CD14-positive monocyte (primary cell): Measurements from ENCODE around the gene ZNF79. TPM values are rescaled to one million over a fixed set of nuclear protein-coding genes. Genes with fewer than 3 reads are reported as not detected.
A peak's percentile ranks its signal among the peaks of the same experiment; 100 is the strongest.

Source experiments
- DNase-seq, 3 donors: peaks; one replicate each; pipeline ENCODE4 v3.0.0-alpha.2; 2011 to 2022
- H2AFZ ChIP-seq: 2 replicates; pipeline ENCODE4 v1.6.0; 2012; ENCODE audit warnings: mild to moderate bottlenecking, low read depth, low read length, inconsistent platforms; ENCODE audit not compliant: insufficient read depth, poor library complexity, severe bottlenecking
- H3K27ac ChIP-seq, 2 donors: 1 replicate in 1 of 2; 2 replicates in 1 of 2; pipeline ENCODE4 v1.5.1; 2012 to 2013; ENCODE audit warnings: low read length in 2 of 2, control low read depth in 1 of 2, inconsistent platforms in 1 of 2, low read depth in 1 of 2, mild to moderate bottlenecking in 1 of 2
- H3K27me3 ChIP-seq, 2 donors: one replicate each; pipeline versions ENCODE4 v1.6.0 to v1.6.1; 2011 to 2013; ENCODE audit warnings: low read length in 2 of 2; ENCODE audit not compliant: control insufficient read depth in 2 of 2, insufficient read depth in 2 of 2
- H3K36me3 ChIP-seq, 2 donors: replicated peaks in 1 of 2; 1 replicate in 1 of 2; 2 replicates in 1 of 2; pipeline versions ENCODE4 v1.5.1 to v1.6.1; 2012 to 2013; ENCODE audit warnings: low read length in 2 of 2, control low read depth in 1 of 2, inconsistent platforms in 1 of 2, mild to moderate bottlenecking in 1 of 2; ENCODE audit not compliant: insufficient read depth in 2 of 2, control insufficient read depth in 1 of 2
- H3K4me1 ChIP-seq, 2 donors: 1 replicate in 1 of 2; 2 replicates in 1 of 2; pipeline versions ENCODE4 v1.5.1 to v1.6.1; 2012 to 2013; ENCODE audit warnings: low read length in 2 of 2, control low read depth in 1 of 2, inconsistent platforms in 1 of 2, mild to moderate bottlenecking in 1 of 2, moderate library complexity in 1 of 2; ENCODE audit not compliant: insufficient read depth in 2 of 2, control insufficient read depth in 1 of 2
- H3K4me2 ChIP-seq: replicated peaks from 2 replicates; pipeline ENCODE3; 2012; ENCODE audit warnings: low read length, moderate library complexity, mild to moderate bottlenecking; ENCODE audit not compliant: poor library complexity, severe bottlenecking; ENCODE audit errors: extremely low read depth
- H3K4me3 ChIP-seq, 3 experiments: fragments of 200-600 bp in 1 of 3; sonication (generic) in 1 of 3; replicated peaks in 1 of 3; 1 replicate in 2 of 3; 2 replicates in 1 of 3; pipeline ENCODE4 v1.5.1; 2011 to 2013; ENCODE audit warnings: low read length in 3 of 3, mild to moderate bottlenecking in 3 of 3, control low read depth in 2 of 3, low read depth in 2 of 3, inconsistent platforms in 1 of 3, moderate library complexity in 1 of 3
- H3K79me2 ChIP-seq: 2 replicates; pipeline ENCODE4 v1.6.0; 2012; ENCODE audit warnings: mild to moderate bottlenecking, control low read depth, inconsistent platforms, low read length, moderate library complexity; ENCODE audit not compliant: insufficient read depth
- H3K9ac ChIP-seq: 2 replicates; pipeline ENCODE4 v1.6.0; 2017; ENCODE audit warnings: low read length, mild to moderate bottlenecking; ENCODE audit not compliant: insufficient read depth, poor library complexity, severe bottlenecking
- H3K9me3 ChIP-seq, 2 donors: replicated peaks in 1 of 2; 1 replicate in 1 of 2; 2 replicates in 1 of 2; pipeline versions ENCODE4 v1.5.1 to v1.6.1; 2012 to 2013; ENCODE audit warnings: low read length in 2 of 2, control low read depth in 1 of 2; ENCODE audit not compliant: control insufficient read depth in 1 of 2, insufficient read depth in 1 of 2
- H4K20me1 ChIP-seq: 2 replicates; pipeline ENCODE4 v1.6.0; 2012; ENCODE audit warnings: mild to moderate bottlenecking, low read length, control low read depth, moderate library complexity; ENCODE audit not compliant: insufficient read depth
- H3K27ac Mint-ChIP-seq, 7 donors: one replicate each; pipeline ENCODE4 v1.8.0; 2020; ENCODE audit warnings: mild to moderate bottlenecking in 7 of 7, mixed read lengths in 7 of 7, moderate library complexity in 6 of 7, inconsistent platforms in 2 of 7
- H3K27me3 Mint-ChIP-seq, 3 donors: one replicate each; pipeline ENCODE4 v1.8.0; 2021 to 2022; ENCODE audit warnings: low read depth in 3 of 3, mild to moderate bottlenecking in 3 of 3, mixed read lengths in 3 of 3, moderate library complexity in 3 of 3, inconsistent platforms in 1 of 3
- H3K36me3 Mint-ChIP-seq, 2 donors: one replicate each; pipeline ENCODE4 v1.8.0; 2020; ENCODE audit warnings: mixed read lengths in 2 of 2, inconsistent platforms in 1 of 2, mild to moderate bottlenecking in 1 of 2
- H3K4me1 Mint-ChIP-seq: one replicate; pipeline ENCODE4 v1.8.0; 2020; ENCODE audit warnings: mild to moderate bottlenecking, mixed read lengths
- H3K4me3 Mint-ChIP-seq, 2 donors: one replicate each; pipeline ENCODE4 v1.8.0; 2020; ENCODE audit warnings: mild to moderate bottlenecking in 2 of 2, mixed read lengths in 2 of 2, moderate library complexity in 1 of 2
- H3K9me3 Mint-ChIP-seq, 7 donors: one replicate each; pipeline ENCODE4 v1.8.0; 2020 to 2022; ENCODE audit warnings: mixed read lengths in 7 of 7, mild to moderate bottlenecking in 6 of 7, moderate library complexity in 6 of 7, inconsistent platforms in 2 of 7
- WGBS: methylation state at CpG from one replicate; pipeline ENCODE4 v1.1.5; 2013; ENCODE audit warnings: missing lambda C conversion rate; ENCODE audit not compliant: insufficient coverage; 5-methylcytosine and 5-hydroxymethylcytosine counted together
- intact Hi-C, 2 donors: fragments of 100-400 bp; cut with micrococcal nuclease; formaldehyde crosslinking; loops; one replicate each; pipeline versions ENCODE4 v1.15.0 to v1.15.1; 2023
- polyA plus RNA-seq, 3 donors: library from polyadenylated mRNA; depleted of rRNA in 1 of 3; unstranded in 2 of 3; stranded (reverse) in 1 of 3; fragments of 300-500 nt in 2 of 3; fragments of >200 nt in 1 of 3; fragmentation: Illumina TruSeq in 2 of 3; gene quantifications; 1 replicate in 2 of 3; 2 replicates in 1 of 3; pipeline ENCODE4 v1.2.3, GENCODE V29; 2012 to 2021
- TF ChIP-seq, protein P1 (sequence below): fragments of 200-600 bp; IDR thresholded peaks from one replicate; pipeline ENCODE4 v1.8.0; 2022; ENCODE audit warnings: antibody characterized with exemption, mild to moderate bottlenecking

The ZNF79 gene
- polyA plus RNA-seq, 3 donors, result 1.4 to 3.3 (median 2.0) TPM

DNA sequence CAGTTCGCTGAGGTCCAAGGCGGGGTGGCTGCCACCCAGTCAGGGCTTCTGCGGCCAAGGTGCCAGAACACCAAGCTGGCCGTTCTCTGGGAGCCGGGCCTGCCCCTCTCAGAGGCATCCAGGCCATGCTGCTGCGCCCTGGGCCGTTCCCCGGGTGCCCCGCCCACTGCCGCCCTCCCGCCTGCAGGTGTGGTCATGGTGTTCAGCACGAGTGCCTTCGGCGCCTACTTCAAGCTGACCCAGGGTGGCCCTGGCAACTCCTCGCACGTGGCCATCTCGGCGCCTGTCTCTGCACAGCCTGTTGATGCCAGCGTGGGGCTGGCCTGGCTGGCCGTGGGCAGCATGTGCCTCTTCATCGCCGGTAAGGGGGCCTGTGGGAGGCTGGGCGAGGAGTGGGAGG is 19.6 kb upstream of the ZNF79 start:
- H3K4me1 ChIP-seq, result no peaks in the 10 kb centered on the region
- H3K27me3 ChIP-seq, result no peaks in the 10 kb centered on the region
- peaks cover 0 to 4% of the 10 kb centered on the region in 2 donors for H3K36me3 ChIP-seq
- Mint-ChIP-seq H3K4me3 (no peak overlapping the region), H3K9me3 (no peaks in the 10 kb centered on the region), H3K36me3 (peaks cover 7 to 11% of the 10 kb centered on the region in 2 donors), H3K27me3 (peaks cover 0 to 2% (median 0%) of the 10 kb centered on the region in 3 donors), H3K4me1 (no peaks in the 10 kb centered on the region), H3K27ac (no peak overlapping the region)
- H3K4me3 ChIP-seq, result no peak overlapping the region
- H4K20me1 ChIP-seq, result no peaks in the 10 kb centered on the region
- H3K79me2 ChIP-seq, result no peaks in the 10 kb centered on the region
- DNase-seq, result no peak
- WGBS, result 95% methylated on average over 18 of the region's 23 CpGs
- TF ChIP-seq, protein P1, sequence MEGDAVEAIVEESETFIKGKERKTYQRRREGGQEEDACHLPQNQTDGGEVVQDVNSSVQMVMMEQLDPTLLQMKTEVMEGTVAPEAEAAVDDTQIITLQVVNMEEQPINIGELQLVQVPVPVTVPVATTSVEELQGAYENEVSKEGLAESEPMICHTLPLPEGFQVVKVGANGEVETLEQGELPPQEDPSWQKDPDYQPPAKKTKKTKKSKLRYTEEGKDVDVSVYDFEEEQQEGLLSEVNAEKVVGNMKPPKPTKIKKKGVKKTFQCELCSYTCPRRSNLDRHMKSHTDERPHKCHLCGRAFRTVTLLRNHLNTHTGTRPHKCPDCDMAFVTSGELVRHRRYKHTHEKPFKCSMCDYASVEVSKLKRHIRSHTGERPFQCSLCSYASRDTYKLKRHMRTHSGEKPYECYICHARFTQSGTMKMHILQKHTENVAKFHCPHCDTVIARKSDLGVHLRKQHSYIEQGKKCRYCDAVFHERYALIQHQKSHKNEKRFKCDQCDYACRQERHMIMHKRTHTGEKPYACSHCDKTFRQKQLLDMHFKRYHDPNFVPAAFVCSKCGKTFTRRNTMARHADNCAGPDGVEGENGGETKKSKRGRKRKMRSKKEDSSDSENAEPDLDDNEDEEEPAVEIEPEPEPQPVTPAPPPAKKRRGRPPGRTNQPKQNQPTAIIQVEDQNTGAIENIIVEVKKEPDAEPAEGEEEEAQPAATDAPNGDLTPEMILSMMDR, result no peak
- H2AFZ ChIP-seq, result no peak overlapping the region
- H3K27ac ChIP-seq, result no peak overlapping the region
- H3K9me3 ChIP-seq, result no peaks in the 10 kb centered on the region
- intact Hi-C loops, result no loop called here
- no peak overlapping the region for H3K4me2 ChIP-seq
- no peak overlapping the region for H3K9ac ChIP-seq

DNA sequence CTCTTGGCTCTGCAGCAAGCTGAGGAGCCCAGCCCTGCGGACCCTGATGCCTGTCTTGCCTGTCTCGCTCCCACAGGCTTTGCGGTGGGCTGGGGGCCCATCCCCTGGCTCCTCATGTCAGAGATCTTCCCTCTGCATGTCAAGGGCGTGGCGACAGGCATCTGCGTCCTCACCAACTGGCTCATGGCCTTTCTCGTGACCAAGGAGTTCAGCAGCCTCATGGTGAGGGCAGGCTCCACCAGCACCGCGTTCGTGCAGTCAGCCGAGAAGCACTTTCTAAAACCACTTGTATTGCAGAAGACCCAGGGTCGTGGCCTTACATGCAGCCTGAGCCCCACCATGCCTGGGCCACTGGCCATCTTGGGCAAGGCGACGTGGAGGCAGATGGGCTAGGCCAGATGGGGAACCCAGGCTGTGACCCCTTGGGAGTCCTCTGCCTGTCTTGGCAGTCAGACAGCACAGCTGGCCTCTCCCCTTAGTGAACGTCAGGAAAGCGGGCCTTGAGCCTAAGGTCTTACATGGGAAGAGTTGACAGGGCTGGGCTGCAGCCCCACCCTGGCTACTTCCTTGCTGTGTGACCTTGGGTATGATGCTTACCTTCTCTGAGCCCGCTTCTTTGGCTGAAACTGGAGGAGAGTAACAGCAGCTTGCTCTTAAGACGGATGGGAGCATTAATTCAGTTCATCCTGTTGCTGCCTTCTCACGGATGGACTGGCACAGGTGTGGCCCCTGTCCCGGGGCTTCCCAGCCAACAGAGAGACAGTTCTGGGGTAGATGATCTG is 18.6 kb upstream of the ZNF79 start:
- H3K4me3 Mint-ChIP-seq, result no peak overlapping the region
- H4K20me1 ChIP-seq, result no peaks in the 10 kb centered on the region
- no peaks in the 10 kb centered on the region for H3K9me3 ChIP-seq
- H3K36me3 ChIP-seq, result peaks cover 0 to 4% of the 10 kb centered on the region in 2 donors
- WGBS, result 98% methylated on average over 18 of the region's 20 CpGs
- H3K27ac ChIP-seq, result no peak overlapping the region
- H3K4me1 ChIP-seq, result peaks cover 2% of the 10 kb centered on the region in 2 donors
- H3K4me1 Mint-ChIP-seq, result peaks cover 2% of the 10 kb centered on the region
- no peak for DNase-seq
- H3K79me2 ChIP-seq, result no peaks in the 10 kb centered on the region
- intact Hi-C loops, result no loop called here
- no peak overlapping the region for H2AFZ ChIP-seq
- TF ChIP-seq, protein P1, result no peak
- H3K36me3 Mint-ChIP-seq, result peaks cover 6 to 11% of the 10 kb centered on the region in 2 donors
- no peak overlapping the region for H3K4me3 ChIP-seq
- H3K27me3 ChIP-seq, result no peaks in the 10 kb centered on the region
- H3K27me3 Mint-ChIP-seq, result peaks cover 0 to 2% (median 1%) of the 10 kb centered on the region in 3 donors
- H3K9ac ChIP-seq, result no peak overlapping the region
- no peaks in the 10 kb centered on the region for H3K9me3 Mint-ChIP-seq
- H3K4me2 ChIP-seq, result no peak overlapping the region
- H3K27ac Mint-ChIP-seq, result peak overlapping the region in 1 of 7 donors; percentile 41
